ENCODE measurements around the gene FAM133A.

Gene FAM133A

GRCh38 chrX:93711076-93711475 is 37.1 kb downstream of the FAM133A start:
- TF ChIP-seq CTCF (conservative IDR thresholded peaks at IDR 0.05; ENCODE audit: low read depth, low read length): no peak
- H3K4me3 ChIP-seq (ENCODE audit: low read depth, low read length): no peak overlapping the region
- no peak for DNase-seq (ENCODE audit: low read depth)

DNA sequence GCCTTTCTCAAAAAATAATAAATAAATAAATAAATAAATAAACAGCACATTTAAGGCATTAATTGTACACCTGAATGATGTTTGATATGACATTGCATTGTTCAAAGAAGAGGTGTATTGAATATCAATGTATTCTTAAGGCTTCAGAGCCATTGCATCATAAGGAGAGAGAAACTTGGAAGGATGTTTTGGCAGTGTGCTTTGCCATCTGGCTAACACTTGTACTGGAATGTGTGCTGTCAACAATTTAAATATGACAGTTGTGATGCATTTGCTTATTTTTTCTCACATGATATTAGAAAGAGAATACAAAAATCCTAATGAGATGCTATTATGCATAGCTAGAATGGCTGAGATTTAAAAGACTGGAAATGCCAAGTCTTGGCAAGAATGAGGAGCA is 67.8 kb downstream of the FAM133A start:
- no peak for TF ChIP-seq CTCF (conservative IDR thresholded peaks at IDR 0.05; ENCODE audit: low read depth, low read length)
- H3K4me3 ChIP-seq (ENCODE audit: low read depth, low read length): no peak overlapping the region
- no peak for DNase-seq (ENCODE audit: low read depth)

GRCh38 chrX:93760163-93760562 is 86.2 kb downstream of the FAM133A start:
- TF ChIP-seq CTCF (conservative IDR thresholded peaks at IDR 0.05; ENCODE audit: low read depth, low read length): no peak
- no peak overlapping the region for H3K4me3 ChIP-seq (ENCODE audit: low read depth, low read length)
- no peak for DNase-seq (ENCODE audit: low read depth)

Data from choroid plexus epithelial cell (primary cell).